Stimulated activated CD4-positive, alpha-beta T cell treated with anti-CD3 and anti-CD28 coated beads, Interleukin-12 subunit alpha, Interleukin-12 subunit beta, amount 100 ng/mL, for 24 hours (primary cell): Measurements from ENCODE around the gene TNS2.
"Not testable (repeated sequence)": the region's sequence is repeated elsewhere in the genome, so short reads cannot be mapped to it uniquely, and the experiment has no call there.

Source experiments
- DNase-seq, 2 experiments: peaks; one replicate each; pipeline ENCODE4 v3.0.0-alpha.2; 2020; ENCODE audit warnings: low read depth in 2 of 2

The TNS2 gene

GRCh38 chr12:53069621-53070410 lies 20.0 kb downstream of the TNS2 start:
- DNase-seq, result no peak

GRCh38 chr12:53070877-53071492 lies 21.1 kb downstream of the TNS2 start:
- DNase-seq, result no peak

GRCh38 chr12:53071591-53072551 lies 22.0 kb downstream of the TNS2 start:
- DNase-seq, result no peak

GRCh38 chr12:53073881-53074280 lies 24.0 kb downstream of the TNS2 start:
- no peak for DNase-seq

- DNase-seq, result no peak
Observed at GRCh38 chr12:53074283-53074998, 24.6 kb downstream of the TNS2 start.

GRCh38 chr12:53074999-53075370 lies 25.1 kb downstream of the TNS2 start:
- DNase-seq, result no peak

- DNase-seq, result no peak
Observed at GRCh38 chr12:53076461-53076860, 26.6 kb downstream of the TNS2 start.

GRCh38 chr12:53077030-53077429 lies 27.2 kb downstream of the TNS2 start:
- DNase-seq, result no peak

- no peak for DNase-seq
Observed at GRCh38 chr12:53078425-53079225, 28.8 kb downstream of the TNS2 start.

GRCh38 chr12:53079226-53080117 lies 29.6 kb downstream of the TNS2 start, which contains the start of gene SPRYD3:
Gene SPRYD3, minus strand, starts transcription at chr12:53079390. Its CDS starts 57 bp downstream, at chr12:53079333.
- DNase-seq, result peak; percentile 93 to 95

GRCh38 chr12:53082637-53083175 lies 32.8 kb downstream of the TNS2 start:
- no peak for DNase-seq

- no peak for DNase-seq
Observed at GRCh38 chr12:53086361-53086760, 36.5 kb downstream of the TNS2 start.

GRCh38 chr12:53090105-53090504 lies 40.2 kb downstream of the TNS2 start:
- no peak for DNase-seq

- DNase-seq, result no peak
Observed at GRCh38 chr12:53090554-53090953, 40.7 kb downstream of the TNS2 start.

- DNase-seq, result no peak
Observed at GRCh38 chr12:53091756-53092155, 41.9 kb downstream of the TNS2 start.

GRCh38 chr12:53093777-53094393 lies 44.0 kb downstream of the TNS2 start:
- no peak for DNase-seq

GRCh38 chr12:53094394-53094787 lies 44.5 kb downstream of the TNS2 start:
- no peak for DNase-seq

- not testable (repeated sequence) for DNase-seq
Observed at GRCh38 chr12:53094796-53095595, 45.1 kb downstream of the TNS2 start.
